ES-I3 (cell line): Measurements from ENCODE around the gene ATG10.

Source experiments
- H3K36me3 ChIP-seq: 2 replicates; pipeline ENCODE4 v1.6.1; 2013; ENCODE audit warnings: mild to moderate bottlenecking, low read length, control low read depth, moderate library complexity; ENCODE audit not compliant: insufficient read depth
- H3K4me1 ChIP-seq: 2 replicates; pipeline ENCODE4 v1.6.1; 2013; ENCODE audit warnings: mild to moderate bottlenecking, control low read depth, low read length; ENCODE audit not compliant: insufficient read depth
- H3K9ac ChIP-seq: 2 replicates; pipeline ENCODE4 v1.6.1; 2013; ENCODE audit warnings: low read depth, mild to moderate bottlenecking, low read length, moderate library complexity
- H3K9me3 ChIP-seq: 2 replicates; pipeline ENCODE4 v1.6.1; 2013; ENCODE audit warnings: mild to moderate bottlenecking, low read length, moderate library complexity; ENCODE audit not compliant: control insufficient read depth, insufficient read depth

The ATG10 gene

DNA sequence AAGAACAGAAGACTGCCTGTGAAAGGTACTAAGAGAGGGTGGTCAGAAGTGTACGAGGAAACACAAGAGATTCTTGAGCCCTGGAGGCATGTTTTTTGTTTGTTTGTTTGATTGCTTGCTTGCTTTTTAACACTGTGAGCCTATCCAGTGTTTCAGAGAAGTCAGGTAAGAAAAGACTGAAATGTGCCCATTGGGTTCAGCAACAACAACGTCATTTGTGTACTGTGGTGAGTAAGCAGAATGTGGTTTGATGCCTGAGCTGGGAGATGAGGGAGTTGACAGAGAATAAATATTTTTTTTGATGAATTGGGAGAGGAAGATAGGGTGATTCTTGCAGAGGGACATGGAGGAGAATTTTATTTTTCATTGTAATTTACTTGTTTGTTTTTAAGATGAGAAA is 233.2 kb downstream of the ATG10 start:
- H3K9ac ChIP-seq = no peak overlapping the region
- no peaks in the 10 kb centered on the region for H3K4me1 ChIP-seq
- no peaks in the 10 kb centered on the region for H3K36me3 ChIP-seq
- no peaks in the 10 kb centered on the region for H3K9me3 ChIP-seq

DNA sequence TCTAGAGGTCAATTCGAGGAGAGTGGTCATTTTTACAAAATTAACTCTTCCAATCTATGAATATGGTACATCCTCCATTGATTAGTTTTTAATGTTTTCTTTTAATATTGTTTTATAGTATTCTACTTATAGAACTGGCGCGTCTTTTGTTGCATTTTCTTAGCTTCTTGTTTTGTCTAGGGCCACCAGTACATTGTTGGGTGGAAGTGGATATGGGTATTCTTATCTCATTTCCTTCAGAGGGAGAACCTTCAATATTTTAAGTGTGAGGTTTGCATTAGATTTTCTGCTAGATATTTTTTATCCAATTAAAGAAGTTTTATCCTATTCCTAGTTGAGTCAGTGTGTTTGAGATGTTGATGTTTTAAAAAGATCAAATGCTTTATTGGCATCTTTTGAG is 236.5 kb downstream of the ATG10 start:
- Histone ChIP-seq H3K36me3 (no peaks in the 10 kb centered on the region), H3K4me1 (no peaks in the 10 kb centered on the region), H3K9ac (no peak overlapping the region), H3K9me3 (no peaks in the 10 kb centered on the region; the same call in 1 of the 2 replicates)

DNA sequence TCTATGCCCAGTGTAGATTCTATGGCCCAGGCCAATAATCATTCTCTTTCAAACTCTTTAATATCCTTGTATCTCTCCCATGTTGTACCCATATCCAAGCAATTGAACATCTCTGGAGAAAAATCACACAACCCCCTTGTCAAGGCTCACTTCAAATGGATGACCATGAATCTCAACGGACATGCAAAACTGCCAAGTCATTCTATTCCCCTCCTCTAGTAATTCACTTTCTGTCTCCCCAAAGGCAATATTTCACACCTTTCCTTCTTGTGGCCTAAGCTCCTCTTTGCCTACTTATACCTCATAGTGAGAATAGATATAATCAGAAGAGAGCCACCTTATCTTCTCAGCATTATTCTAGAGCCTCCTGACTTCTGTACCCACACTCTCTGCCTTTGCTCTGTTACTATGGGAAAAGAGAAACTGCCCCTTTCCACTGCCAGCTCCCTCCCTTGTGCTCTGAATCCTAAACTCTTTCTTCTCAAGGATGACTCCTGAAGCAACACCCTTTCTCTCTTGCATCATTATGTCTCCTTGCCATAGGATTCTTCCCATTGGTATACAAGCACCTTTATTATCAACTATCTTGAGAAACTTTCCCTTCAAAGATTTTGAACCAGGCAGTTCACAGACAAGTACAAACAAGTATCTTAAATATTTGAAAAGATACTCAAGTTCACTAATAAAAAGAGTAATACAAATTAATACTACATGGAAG is 240.2 kb downstream of the ATG10 start:
- Histone ChIP-seq H3K9me3 (no peaks in the 10 kb centered on the region; the same call in 1 of the 2 replicates), H3K9ac (no peak overlapping the region), H3K4me1 (no peaks in the 10 kb centered on the region), H3K36me3 (no peaks in the 10 kb centered on the region)

- H3K4me1 ChIP-seq = 0 out of 2 replicates have a peak, but pooled peaks cover 5% of the 10 kb centered on the region
- H3K9me3 ChIP-seq = no peaks in the 10 kb centered on the region
- H3K9ac ChIP-seq = no peak overlapping the region
- no peaks in the 10 kb centered on the region for H3K36me3 ChIP-seq
Observed at GRCh38 chr5:82217917-82218316, 246.1 kb downstream of the ATG10 start.

- H3K9me3 ChIP-seq = no peaks in the 10 kb centered on the region
- H3K36me3 ChIP-seq = no peaks in the 10 kb centered on the region
- H3K9ac ChIP-seq = no peak overlapping the region
- H3K4me1 ChIP-seq = peaks cover 8% of the 10 kb centered on the region; the same call in 1 of the 2 replicates
Observed at GRCh38 chr5:82218374-82219156, 246.7 kb downstream of the ATG10 start.

GRCh38 chr5:82221020-82221419 is 249.2 kb downstream of the ATG10 start:
- Histone ChIP-seq H3K4me1 (peaks cover 22% of the 10 kb centered on the region; the same call in 1 of the 2 replicates), H3K9ac (no peak overlapping the region), H3K9me3 (no peaks in the 10 kb centered on the region), H3K36me3 (no peaks in the 10 kb centered on the region)

GRCh38 chr5:82222597-82223574 is 251.1 kb downstream of the ATG10 start:
- Histone ChIP-seq H3K9ac (no peak overlapping the region), H3K9me3 (no peaks in the 10 kb centered on the region), H3K36me3 (no peaks in the 10 kb centered on the region), H3K4me1 (peaks cover 22% of the 10 kb centered on the region; the same call in 1 of the 2 replicates)

GRCh38 chr5:82225525-82226172 is 253.8 kb downstream of the ATG10 start:
- Histone ChIP-seq H3K4me1 (peaks cover 22% of the 10 kb centered on the region; the same call in 1 of the 2 replicates), H3K9ac (no peak overlapping the region), H3K9me3 (no peaks in the 10 kb centered on the region), H3K36me3 (no peaks in the 10 kb centered on the region)

DNA sequence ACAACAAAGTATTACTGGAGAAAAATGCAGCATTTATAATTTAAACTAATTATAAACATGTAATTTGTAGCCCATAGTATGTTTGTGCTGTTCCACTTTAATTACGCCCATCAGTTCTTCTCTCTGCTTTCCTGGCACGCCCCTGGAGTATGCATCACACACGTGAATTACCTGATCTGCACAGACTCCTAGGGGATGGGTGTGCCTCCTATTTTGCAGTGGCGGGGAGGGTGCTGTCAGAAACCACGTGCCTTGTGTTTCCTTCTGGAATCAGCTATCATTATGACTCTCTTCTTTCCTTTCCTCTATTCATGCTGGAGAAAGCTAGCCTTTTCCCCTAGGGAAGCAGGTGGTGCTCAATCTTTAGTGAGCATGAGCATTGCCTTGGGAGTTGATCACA is 263.1 kb downstream of the ATG10 start:
- Histone ChIP-seq H3K9me3 (no peaks in the 10 kb centered on the region), H3K9ac (no peak overlapping the region), H3K4me1 (no peaks in the 10 kb centered on the region), H3K36me3 (no peaks in the 10 kb centered on the region)

- Histone ChIP-seq H3K4me1 (no peaks in the 10 kb centered on the region), H3K36me3 (no peaks in the 10 kb centered on the region)
Observed at GRCh38 chr5:82244151-82244550, 272.3 kb downstream of the ATG10 start.

DNA sequence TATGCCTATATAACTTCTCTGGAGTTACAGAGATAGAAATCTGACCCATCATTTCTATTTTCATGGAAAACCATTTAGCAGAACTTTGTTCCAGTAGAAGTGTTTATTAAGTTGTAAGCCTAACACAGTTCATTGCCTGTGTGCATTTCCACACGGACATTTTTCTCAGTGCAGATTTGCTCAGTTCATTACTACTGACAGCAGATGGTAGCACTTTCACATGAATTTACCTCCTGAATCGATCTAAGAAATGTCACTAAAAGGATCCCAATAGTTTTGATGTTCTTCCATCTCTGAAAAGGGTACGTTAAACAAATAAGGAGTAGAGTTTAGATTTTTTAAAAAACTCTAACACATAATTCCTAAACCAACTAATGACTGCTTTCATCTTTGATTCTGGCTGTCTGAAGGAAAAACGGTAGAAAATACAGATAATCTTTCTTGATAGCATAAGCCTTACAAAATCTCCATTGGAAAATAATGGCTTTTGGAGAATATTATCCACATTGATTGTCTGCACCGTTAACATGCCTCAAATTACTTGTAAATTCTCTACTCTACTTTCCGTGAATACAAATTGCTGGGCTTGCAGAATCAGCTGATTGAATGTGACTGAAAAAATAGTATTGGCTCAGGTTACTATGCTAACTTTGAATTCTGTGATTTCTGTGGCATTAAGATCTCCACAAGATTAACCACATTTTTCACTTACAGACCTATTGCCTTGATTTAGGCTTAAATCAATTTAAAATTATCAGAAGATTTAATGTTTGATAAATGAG is 273.2 kb downstream of the ATG10 start:
- Histone ChIP-seq H3K36me3 (no peaks in the 10 kb centered on the region), H3K4me1 (no peaks in the 10 kb centered on the region), H3K9me3 (no peaks in the 10 kb centered on the region), H3K9ac (no peak overlapping the region)

More at GRCh38 chr5:82244151-82244550, 272.3 kb downstream of the ATG10 start:
- Histone ChIP-seq H3K9me3 (no peaks in the 10 kb centered on the region), H3K9ac (no peak overlapping the region)

GRCh38 chr5:82246960-82247574 is 275.2 kb downstream of the ATG10 start:
- no peaks in the 10 kb centered on the region for H3K4me1 ChIP-seq
- H3K36me3 ChIP-seq = no peaks in the 10 kb centered on the region
- H3K9ac ChIP-seq = no peak overlapping the region
- H3K9me3 ChIP-seq = no peaks in the 10 kb centered on the region

- no peak overlapping the region for H3K9ac ChIP-seq
- H3K4me1 ChIP-seq = peaks cover 10% of the 10 kb centered on the region
- H3K36me3 ChIP-seq = no peaks in the 10 kb centered on the region
- H3K9me3 ChIP-seq = no peaks in the 10 kb centered on the region
Observed at GRCh38 chr5:82252744-82253143, 280.9 kb downstream of the ATG10 start.
